Activated CD4-positive, alpha-beta T cell treated with anti-CD3 and anti-CD28 coated beads, Interleukin-2, amount 10 ng/mL, durations not matched to agents 24 days and 14 days (primary cell): Measurements from ENCODE around the gene JAK1. TPM values are rescaled to one million over a fixed set of nuclear protein-coding genes. Genes with fewer than 3 reads are reported as not detected.
"Not testable (repeated sequence)": the region's sequence is repeated elsewhere in the genome, so short reads cannot be mapped to it uniquely, and the experiment has no call there.

Source experiments
- DNase-seq: peaks from one replicate; pipeline ENCODE4 v3.0.0; 2022
- H3K27ac Mint-ChIP-seq: one replicate; pipeline ENCODE4 v1.8.0; 2022; ENCODE audit warnings: mild to moderate bottlenecking, mixed read lengths
- H3K27me3 Mint-ChIP-seq: one replicate; pipeline ENCODE4 v1.8.0; 2022; ENCODE audit warnings: mixed read lengths
- H3K36me3 Mint-ChIP-seq: one replicate; pipeline ENCODE4 v1.8.0; 2022; ENCODE audit warnings: low read depth, mild to moderate bottlenecking, mixed read lengths
- H3K4me1 Mint-ChIP-seq: one replicate; pipeline ENCODE4 v1.8.0; 2021; ENCODE audit warnings: mixed read lengths
- H3K4me3 Mint-ChIP-seq: one replicate; pipeline ENCODE4 v1.8.0; 2022; ENCODE audit warnings: mild to moderate bottlenecking, moderate library complexity, mixed read lengths
- H3K9me3 Mint-ChIP-seq: one replicate; pipeline ENCODE4 v1.8.0; 2021; ENCODE audit warnings: mixed read lengths
- intact Hi-C: fragments of 100-400 bp; cut with micrococcal nuclease; formaldehyde crosslinking; loops from one replicate; pipeline ENCODE4 v1.15.1; 2023
- total RNA-seq: library from RNA; stranded (reverse); gene quantifications from 2 replicates; pipeline ENCODE4 v1.2.3, GENCODE V29; 2022

Gene JAK1
- total RNA-seq, result 86.5 and 86.6 TPM in 2 replicates

DNA sequence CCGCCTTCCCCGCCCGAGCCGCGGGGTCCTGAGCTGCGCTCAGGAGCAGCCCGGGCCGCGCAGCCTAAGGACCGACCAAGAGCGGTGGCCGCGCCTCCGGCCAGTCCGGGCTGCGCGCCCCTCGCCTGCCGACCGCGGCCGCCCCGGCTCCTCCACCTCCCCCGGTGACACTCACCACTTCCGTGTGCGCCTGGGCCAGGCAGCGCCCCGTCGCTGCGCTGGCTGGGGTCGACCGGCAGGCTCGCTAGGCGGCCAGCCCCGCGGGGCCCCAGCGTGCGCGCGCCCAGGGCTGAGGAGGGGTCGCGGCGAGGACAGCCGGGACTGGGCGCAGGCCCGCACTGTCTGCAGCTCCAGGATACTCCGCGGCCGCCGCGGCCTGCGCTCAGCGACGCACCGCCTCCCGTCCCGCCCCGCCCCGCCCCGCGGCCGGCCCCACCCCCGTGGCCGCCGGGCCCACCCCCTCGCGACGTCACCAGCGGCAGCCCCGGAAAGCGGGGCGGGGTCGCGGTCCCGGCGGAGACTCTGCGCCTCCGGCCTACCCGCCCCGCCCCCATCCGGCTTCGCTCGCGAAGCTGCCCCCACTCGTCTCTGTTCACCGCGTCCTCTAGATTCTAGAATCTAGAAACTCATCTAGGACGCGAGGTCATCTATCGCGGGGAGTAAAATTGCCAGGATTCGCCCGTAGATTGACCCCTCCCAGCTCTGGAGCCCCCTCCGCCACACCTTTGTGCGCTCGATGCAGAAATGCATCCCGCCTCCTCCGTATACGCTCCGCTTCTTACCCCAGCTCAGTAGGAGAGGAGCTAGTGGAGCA is at the start of gene JAK1:
Gene JAK1, minus strand, starts transcription at position 392 of the 814 bp plus-strand sequence. CDS start 80,285 bp downstream, outside the sequence.
- Mint-ChIP-seq H3K9me3 (no peaks in the 10 kb centered on the region), H3K4me3 (peak within 1 kb of the TSS; percentile 85), H3K27me3 (peaks cover 2% of the 10 kb centered on the region), H3K36me3 (peaks cover 9% of the 10 kb centered on the region), H3K27ac (peak within 1 kb of the TSS; percentile 89), H3K4me1 (peaks cover 51% of the 10 kb centered on the region)
- peak; percentile 96 for DNase-seq
- intact Hi-C loops, result loop anchor here (1.0 to 10.0 kb wide), 5 partner anchors 76 to 1444 kb away; partner anchors contain the start of genes AK4, EFCAB7, ITGB3BP and LEPR

DNA sequence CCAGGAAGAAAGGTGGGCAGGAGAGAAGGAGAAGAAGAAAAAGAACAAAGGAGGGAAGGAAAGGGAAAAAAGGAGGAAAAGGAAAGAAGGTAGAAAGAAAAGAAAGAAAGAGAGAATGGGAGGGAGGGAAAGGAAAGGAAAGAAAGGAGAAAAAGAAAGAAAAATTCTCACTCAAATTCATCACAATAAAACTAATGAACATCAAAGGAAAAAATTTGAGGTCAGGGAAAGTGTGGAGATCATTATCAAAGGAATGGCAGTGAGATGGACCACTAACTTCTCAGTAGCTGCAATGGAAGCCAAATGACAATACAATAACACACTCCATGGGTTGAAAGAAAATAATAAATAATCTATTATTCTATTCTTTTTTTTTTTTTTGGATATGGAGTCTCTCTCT is 48.0 kb upstream of the JAK1 start:
- peaks cover 18% of the 10 kb centered on the region for H3K4me1 Mint-ChIP-seq
- intact Hi-C loops, result no loop called here
- DNase-seq, result no peak
- H3K27ac Mint-ChIP-seq, result no peak overlapping the region
- H3K27me3 Mint-ChIP-seq, result no peaks in the 10 kb centered on the region
- peaks cover 9% of the 10 kb centered on the region for H3K36me3 Mint-ChIP-seq
- no peak overlapping the region for H3K4me3 Mint-ChIP-seq
- H3K9me3 Mint-ChIP-seq, result peaks cover 3% of the 10 kb centered on the region

DNA sequence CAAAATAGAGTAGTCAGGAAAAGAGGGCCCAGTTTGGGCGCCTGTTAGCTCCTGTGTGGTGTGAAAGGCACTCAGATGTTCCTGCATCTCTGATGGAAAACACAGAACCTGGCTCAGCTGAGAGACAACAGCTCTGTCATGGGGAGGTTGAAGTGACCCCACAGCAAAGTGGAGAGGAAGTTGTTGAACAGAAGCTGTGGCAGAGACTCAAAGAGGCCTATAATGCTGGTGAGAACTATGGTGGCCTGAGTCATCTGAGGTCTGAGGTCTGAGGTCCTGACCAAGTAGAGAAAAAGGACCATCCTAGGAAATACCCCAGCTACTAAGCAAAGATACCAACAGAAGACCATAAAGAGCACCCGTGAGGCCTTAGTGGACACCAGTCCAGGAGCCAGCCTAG is 45.6 kb upstream of the JAK1 start:
- Mint-ChIP-seq H3K36me3 (peaks cover 9% of the 10 kb centered on the region), H3K27me3 (no peaks in the 10 kb centered on the region), H3K4me3 (no peak overlapping the region), H3K9me3 (peaks cover 3% of the 10 kb centered on the region), H3K4me1 (peaks cover 29% of the 10 kb centered on the region), H3K27ac (no peak overlapping the region)
- peak; percentile 55 for DNase-seq
- intact Hi-C loops, result no loop called here

DNA sequence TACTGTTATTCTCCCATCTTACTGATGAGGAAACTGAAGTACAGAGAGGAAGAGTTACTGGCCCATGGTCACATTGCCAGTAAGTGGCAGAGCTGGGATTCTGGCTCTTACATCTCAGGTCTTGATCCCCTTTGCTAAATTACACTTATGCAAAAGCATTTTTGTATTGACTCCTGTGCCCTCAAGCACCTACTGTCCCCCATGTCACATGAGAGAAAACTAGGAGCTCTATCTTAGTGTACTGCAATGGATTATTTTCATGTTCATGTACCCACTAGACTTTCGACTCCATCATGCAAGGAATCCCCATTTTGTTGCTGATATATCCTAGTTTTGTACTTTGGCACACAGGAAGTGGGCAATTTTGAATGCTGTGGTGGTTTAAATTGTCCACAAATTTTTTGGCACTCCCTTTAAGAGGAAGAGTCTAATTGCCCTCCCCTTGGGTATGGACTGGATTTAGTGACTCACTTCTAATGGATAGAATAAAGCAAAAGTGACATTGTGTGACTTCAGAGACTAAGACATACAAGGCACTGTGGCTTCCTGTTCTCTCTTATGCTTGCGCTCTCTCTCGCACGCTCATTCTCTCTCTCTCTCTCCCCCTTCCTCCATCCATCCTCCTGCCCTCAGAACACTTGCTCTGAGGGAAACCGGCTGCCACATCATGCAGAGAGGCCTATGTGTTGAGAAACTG is 43.5 kb upstream of the JAK1 start:
- peaks cover 9% of the 10 kb centered on the region for H3K36me3 Mint-ChIP-seq

DNA sequence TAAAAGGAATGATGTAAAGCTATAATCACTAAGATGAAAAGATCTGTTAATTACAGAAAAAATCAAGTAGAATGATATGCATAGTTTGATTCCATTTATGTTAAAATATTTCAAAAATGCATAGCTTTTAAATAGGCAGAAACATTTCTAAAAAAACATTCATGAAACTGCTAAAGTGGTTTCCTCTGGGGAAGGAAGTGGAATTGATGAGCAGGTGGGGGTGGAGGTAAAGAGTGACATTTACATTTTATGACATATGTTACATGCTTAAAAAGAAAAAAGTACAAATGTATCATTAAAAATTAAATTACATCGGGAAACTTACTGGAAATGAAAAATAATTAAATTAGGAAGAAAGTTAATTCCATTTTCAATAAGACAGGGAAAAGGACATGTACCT is 42.8 kb upstream of the JAK1 start:
- Mint-ChIP-seq H3K9me3 (peaks cover 3% of the 10 kb centered on the region), H3K4me1 (peaks cover 29% of the 10 kb centered on the region), H3K27me3 (peaks cover 20% of the 10 kb centered on the region), H3K36me3 (peaks cover 9% of the 10 kb centered on the region), H3K4me3 (peak overlapping the region; percentile 13), H3K27ac (no peak overlapping the region)
- intact Hi-C loops, result no loop called here
- no peak for DNase-seq

More for the DNA sequence above, 43.5 kb upstream of the JAK1 start:
- H3K4me1 Mint-ChIP-seq, result peaks cover 29% of the 10 kb centered on the region
- intact Hi-C loops, result no loop called here
- peaks cover 3% of the 10 kb centered on the region for H3K9me3 Mint-ChIP-seq
- peaks cover 13% of the 10 kb centered on the region for H3K27me3 Mint-ChIP-seq
- DNase-seq, result no peak
- peak overlapping the region; percentile 75 for H3K27ac Mint-ChIP-seq
- peak overlapping the region; percentile 26 for H3K4me3 Mint-ChIP-seq

DNA sequence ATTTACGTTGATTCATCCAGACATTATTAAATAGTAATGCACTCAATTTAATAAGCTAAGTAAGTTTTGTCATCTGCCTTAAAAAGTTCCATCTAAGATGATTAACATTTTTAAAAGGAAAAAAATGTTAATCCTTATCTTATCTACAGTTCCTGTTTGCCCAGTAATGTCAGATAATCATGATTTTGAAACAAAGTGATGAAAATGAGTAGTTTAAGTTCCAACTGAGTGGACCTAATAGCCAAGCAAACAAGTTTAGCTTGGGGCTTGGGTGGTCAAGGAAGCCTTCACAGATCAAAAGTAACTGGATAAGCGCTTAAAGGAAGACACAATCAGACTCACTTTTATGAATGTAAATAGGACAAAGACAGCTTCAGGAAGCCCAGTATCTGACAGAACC is 40.5 kb upstream of the JAK1 start:
- intact Hi-C loops, result no loop called here

DNA sequence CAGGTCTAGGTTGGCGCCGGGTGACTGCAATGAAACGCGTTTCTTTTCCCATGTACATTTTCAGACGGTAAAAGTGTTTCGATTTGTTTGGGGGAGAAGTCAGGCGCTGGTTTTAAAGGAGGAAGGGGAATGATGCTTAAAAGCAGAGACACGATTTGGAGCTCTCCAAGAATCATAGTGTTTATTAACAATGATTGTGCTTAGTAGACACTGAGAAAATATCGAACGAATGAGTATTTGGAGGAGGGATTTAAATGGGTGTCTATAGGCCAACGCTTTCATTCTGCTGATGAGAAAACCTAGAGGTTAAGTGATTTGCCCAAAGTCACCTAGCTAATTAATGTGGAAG is 36.9 kb upstream of the JAK1 start:
- peaks cover 26% of the 10 kb centered on the region for H3K4me1 Mint-ChIP-seq
- no peak overlapping the region for H3K27ac Mint-ChIP-seq
- H3K36me3 Mint-ChIP-seq, result peaks cover 2% of the 10 kb centered on the region
- intact Hi-C loops, result loop anchor here (5.0 kb wide), 3 partner anchors 64 to 176 kb away; no protein-coding TSS in a partner anchor
- no peak for DNase-seq
- peaks cover 33% of the 10 kb centered on the region for H3K27me3 Mint-ChIP-seq
- peak overlapping the region; percentile 70 for H3K4me3 Mint-ChIP-seq
- H3K9me3 Mint-ChIP-seq, result peaks cover 9% of the 10 kb centered on the region

More for the DNA sequence above, 40.5 kb upstream of the JAK1 start:
- Mint-ChIP-seq H3K36me3 (peaks cover 8% of the 10 kb centered on the region), H3K27me3 (peaks cover 31% of the 10 kb centered on the region), H3K27ac (no peak overlapping the region), H3K4me1 (peaks cover 41% of the 10 kb centered on the region), H3K4me3 (no peak overlapping the region), H3K9me3 (peaks cover 3% of the 10 kb centered on the region)
- DNase-seq, result no peak

DNA sequence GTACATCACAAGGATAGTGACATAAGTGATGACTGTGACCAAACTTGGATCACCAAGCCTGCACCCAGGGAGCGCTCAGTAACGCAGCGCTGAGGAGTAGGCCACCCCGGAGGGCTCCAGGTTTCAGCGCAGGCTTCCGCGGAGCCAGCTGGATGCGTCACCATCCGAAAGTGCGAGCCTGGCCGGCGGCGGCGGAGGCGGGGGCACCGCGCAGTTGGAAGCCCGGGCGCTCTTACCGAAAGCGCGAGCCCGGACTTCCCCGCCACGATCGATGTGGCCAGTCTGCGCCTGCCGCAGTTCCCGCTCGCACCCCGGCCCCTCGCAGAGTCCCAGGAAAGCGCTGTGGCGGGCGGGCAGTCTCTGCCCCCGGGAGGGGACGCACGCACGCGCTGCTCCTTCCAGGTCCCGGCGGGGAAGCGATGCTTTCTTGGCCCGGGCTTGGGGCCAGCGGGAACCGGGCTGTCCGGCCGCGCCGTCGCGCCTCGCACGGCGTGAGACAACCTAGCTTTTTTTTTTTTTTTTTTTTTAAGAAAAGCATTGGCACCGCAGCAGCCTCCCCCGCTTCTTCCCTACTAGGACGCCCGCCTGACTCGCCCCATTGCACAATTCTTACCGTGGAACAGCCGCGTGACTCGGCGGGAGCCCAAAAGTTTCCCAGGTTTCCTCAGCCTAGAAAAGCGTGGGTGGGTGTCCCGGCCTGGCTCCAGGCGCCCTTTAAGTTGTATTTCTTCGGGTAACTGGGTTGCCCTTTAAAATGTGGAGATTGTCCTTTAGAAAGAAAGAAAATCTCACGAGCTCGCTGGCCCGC is 36.4 kb upstream of the JAK1 start:
- Mint-ChIP-seq H3K27ac (peak overlapping the region; percentile 43), H3K4me1 (peaks cover 23% of the 10 kb centered on the region)
- intact Hi-C loops, result loop anchor here (1.0 to 5.0 kb wide), 6 partner anchors 35 to 175 kb away; partner anchors contain the start of gene AK4

DNA sequence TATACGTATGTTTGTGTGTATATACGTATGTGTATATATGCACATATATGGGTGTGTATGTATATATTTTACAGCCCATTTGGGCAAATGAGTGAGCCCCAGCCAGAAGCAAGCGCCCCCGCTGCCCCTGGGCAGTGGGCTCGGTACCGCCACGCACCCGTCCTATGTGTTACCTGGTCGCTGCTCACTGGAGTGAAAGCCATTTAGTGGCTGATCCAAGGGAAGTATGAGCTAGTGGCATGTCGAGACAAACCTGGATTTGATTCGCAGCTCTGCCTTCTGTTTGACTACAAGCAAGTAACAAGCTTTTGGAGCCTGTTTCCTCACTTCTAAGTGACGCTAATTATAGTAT is 35.8 kb upstream of the JAK1 start:
- no peak for DNase-seq
- intact Hi-C loops, result loop anchor here (1.0 to 5.0 kb wide), 6 partner anchors 35 to 175 kb away; partner anchors contain the start of gene AK4
- Mint-ChIP-seq H3K4me1 (peaks cover 23% of the 10 kb centered on the region), H3K36me3 (peaks cover 2% of the 10 kb centered on the region), H3K27ac (peak overlapping the region; percentile 43), H3K9me3 (peaks cover 9% of the 10 kb centered on the region), H3K27me3 (peaks cover 33% of the 10 kb centered on the region), H3K4me3 (peak overlapping the region; percentile 70)

More for the DNA sequence above, 36.4 kb upstream of the JAK1 start:
- peak overlapping the region; percentile 70 for H3K4me3 Mint-ChIP-seq
- peaks cover 2% of the 10 kb centered on the region for H3K36me3 Mint-ChIP-seq
- H3K27me3 Mint-ChIP-seq, result peaks cover 33% of the 10 kb centered on the region
- DNase-seq, result peak; percentile 90
- H3K9me3 Mint-ChIP-seq, result peaks cover 9% of the 10 kb centered on the region

DNA sequence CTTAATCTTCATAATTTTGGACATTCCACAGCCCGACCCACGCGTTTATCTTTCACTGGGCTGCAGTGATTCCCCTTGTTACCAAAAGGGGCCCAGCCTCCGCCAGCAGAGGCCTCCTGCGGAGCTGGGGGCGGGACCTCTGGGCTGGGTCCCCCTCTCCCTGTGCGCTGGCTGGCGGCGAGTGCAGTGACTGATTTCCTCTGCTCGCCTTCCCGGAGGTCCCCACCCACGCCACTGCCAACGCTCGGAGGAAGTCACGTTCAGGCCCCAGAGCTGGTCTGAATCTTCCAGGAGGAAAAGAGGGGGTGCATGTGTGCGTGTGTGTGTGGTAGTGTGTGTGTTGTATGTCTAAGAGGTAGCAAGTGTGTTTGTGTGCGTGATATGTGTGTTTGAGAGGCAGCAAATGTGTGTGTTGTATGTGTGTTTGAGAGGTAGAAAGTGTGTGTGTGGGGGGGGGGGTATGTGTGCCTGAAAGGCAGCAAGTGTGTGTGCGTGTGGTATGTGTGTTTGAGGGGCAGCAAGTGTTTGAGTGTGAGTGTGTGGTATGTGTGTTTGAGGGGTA is 35.0 kb upstream of the JAK1 start:
- DNase-seq, result peak; percentile 86
- peaks cover 31% of the 10 kb centered on the region for H3K27me3 Mint-ChIP-seq
- peaks cover 9% of the 10 kb centered on the region for H3K9me3 Mint-ChIP-seq
- H3K27ac Mint-ChIP-seq, result peak overlapping the region; percentile 56
- peaks cover 2% of the 10 kb centered on the region for H3K36me3 Mint-ChIP-seq
- peak overlapping the region; percentile 70 for H3K4me3 Mint-ChIP-seq
- intact Hi-C loops, result loop anchor here (5.0 kb wide), 3 partner anchors 66 to 174 kb away; no protein-coding TSS in a partner anchor
- peaks cover 23% of the 10 kb centered on the region for H3K4me1 Mint-ChIP-seq

DNA sequence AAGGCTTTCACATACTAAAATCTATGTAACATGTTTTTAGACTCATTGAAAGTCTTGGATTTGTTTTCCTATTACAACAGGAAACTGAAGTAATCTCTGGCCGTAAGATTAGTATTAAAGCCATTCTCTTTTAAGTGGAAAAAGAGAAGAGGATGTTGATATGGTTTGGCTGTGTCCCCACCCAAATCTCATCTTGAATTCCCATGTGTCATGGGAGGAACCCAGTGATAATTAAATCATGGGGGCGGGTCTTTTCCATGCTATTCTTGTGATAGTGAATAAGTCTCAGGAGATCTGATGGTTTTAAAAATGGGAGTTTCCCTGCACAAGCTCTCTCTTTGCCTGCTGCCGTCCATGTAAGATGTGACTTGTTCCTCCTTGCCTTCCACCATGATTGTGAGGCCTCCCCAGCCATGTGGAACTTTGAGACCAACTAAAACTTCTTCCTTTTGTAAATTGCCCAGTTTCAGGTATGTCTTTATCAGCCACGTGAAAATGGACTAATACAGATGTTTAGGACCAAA is 32.1 kb upstream of the JAK1 start:
- H3K4me1 Mint-ChIP-seq, result peaks cover 21% of the 10 kb centered on the region
- H3K9me3 Mint-ChIP-seq, DNase-seq, intact Hi-C loops, H3K27me3 Mint-ChIP-seq, H3K27ac Mint-ChIP-seq, H3K36me3 Mint-ChIP-seq, H3K4me3 Mint-ChIP-seq: not testable (repeated sequence)

DNA sequence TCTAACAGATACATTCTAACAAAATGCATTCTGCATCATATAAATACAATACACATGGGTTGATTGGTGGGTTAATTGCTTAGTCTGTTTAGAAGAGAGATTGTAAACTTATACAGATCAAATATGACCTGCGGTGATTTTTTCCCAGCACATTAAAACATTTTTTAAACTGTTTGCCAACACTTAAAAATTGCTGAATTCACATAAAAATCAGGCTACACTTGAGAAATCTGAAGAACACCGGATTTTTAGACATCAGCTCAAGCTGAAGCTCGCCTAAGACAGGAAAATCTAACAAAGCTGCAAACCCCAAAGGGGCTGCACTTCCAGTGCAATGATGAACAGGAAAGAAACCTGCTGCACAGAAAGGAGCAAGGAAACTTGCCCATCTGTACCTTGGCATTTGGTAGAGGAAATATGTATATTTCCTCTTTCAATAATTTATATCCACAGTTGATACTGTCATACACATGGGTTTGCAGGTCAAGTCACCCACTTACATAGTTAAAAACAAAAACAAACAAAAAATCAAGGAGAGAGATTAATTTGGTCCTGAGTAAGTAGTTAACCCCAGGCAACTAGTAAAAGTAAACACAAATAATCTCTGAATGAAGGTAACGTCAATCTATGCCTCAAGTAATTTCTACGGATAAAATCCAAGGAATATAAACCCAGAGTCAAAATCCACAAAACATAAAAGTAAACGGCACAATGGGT is 30.4 kb upstream of the JAK1 start:
- DNase-seq, result no peak
- H3K27me3 Mint-ChIP-seq, result peaks cover 2% of the 10 kb centered on the region
- intact Hi-C loops, result no loop called here

More for the DNA sequence above, 30.4 kb upstream of the JAK1 start:
- Mint-ChIP-seq H3K4me1 (peaks cover 7% of the 10 kb centered on the region), H3K36me3 (peaks cover 2% of the 10 kb centered on the region), H3K9me3 (peaks cover 9% of the 10 kb centered on the region), H3K4me3 (no peak overlapping the region), H3K27ac (no peak overlapping the region)
